Measurements from ENCODE around the gene SLC9A1.

DNA sequence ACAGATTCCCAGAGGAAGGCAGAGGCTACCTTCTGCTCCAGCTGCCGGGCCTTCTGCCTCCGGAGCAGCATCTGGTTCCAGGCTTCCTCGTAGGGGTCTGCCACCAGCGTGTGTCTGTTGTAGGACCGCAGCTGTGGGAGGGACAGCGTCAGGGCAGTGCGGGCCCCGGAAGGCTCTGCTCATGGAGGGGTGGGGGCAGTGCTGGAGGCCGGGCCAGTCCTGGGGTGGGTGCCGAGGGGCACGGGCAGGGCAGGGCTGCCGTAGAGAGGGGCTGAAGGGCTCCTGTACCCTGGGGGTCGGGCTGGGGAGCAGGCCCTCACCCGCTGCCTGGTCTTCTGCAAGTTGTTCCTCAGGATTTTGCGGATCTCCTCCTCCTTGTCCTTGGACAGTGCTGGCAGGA is 53.2 kb downstream of the SLC9A1 start:
- TF ChIP-seq POLR2A (IDR thresholded peaks at IDR 0.05): no peak
- TF ChIP-seq, protein P1, sequence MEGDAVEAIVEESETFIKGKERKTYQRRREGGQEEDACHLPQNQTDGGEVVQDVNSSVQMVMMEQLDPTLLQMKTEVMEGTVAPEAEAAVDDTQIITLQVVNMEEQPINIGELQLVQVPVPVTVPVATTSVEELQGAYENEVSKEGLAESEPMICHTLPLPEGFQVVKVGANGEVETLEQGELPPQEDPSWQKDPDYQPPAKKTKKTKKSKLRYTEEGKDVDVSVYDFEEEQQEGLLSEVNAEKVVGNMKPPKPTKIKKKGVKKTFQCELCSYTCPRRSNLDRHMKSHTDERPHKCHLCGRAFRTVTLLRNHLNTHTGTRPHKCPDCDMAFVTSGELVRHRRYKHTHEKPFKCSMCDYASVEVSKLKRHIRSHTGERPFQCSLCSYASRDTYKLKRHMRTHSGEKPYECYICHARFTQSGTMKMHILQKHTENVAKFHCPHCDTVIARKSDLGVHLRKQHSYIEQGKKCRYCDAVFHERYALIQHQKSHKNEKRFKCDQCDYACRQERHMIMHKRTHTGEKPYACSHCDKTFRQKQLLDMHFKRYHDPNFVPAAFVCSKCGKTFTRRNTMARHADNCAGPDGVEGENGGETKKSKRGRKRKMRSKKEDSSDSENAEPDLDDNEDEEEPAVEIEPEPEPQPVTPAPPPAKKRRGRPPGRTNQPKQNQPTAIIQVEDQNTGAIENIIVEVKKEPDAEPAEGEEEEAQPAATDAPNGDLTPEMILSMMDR (IDR thresholded peaks at IDR 0.05 in 8 of 11, conservative IDR thresholded peaks at IDR 0.05 in 3 of 11): no peak
- TF ChIP-seq POLR2AphosphoS5 (IDR thresholded peaks at IDR 0.05): peak in 1 of 3 donors; percentile 11

All from spleen (tissue), 7 donors.